H9 (cell line): ENCODE results near the gene TRMT6. TPM values are rescaled to one million over a fixed set of nuclear protein-coding genes. Genes with fewer than 3 reads are reported as not detected.

ENCODE experiments used
- DNase-seq: peaks from one replicate; pipeline ENCODE4 v3.0.0-alpha.2; 2017
- H2AFZ ChIP-seq: one replicate; pipeline ENCODE4 v1.6.1; 2013; ENCODE audit warnings: mild to moderate bottlenecking, low read length, control low read depth, moderate library complexity
- H2AK5ac ChIP-seq: 2 replicates; pipeline ENCODE4 v1.6.1; 2013; ENCODE audit warnings: low read length, control low read depth, mixed read lengths; ENCODE audit not compliant: insufficient read length
- H2BK120ac ChIP-seq: one replicate; pipeline ENCODE4 v1.6.1; 2013; ENCODE audit warnings: low read depth, mild to moderate bottlenecking, low read length, control low read depth, inconsistent platforms; ENCODE audit not compliant: poor library complexity, severe bottlenecking
- H2BK12ac ChIP-seq: 2 replicates; pipeline ENCODE4 v1.6.1; 2013; ENCODE audit warnings: low read length, control low read depth, mixed read lengths, low read depth; ENCODE audit not compliant: insufficient read length
- H2BK15ac ChIP-seq: 2 replicates; pipeline ENCODE4 v1.6.1; 2013; ENCODE audit warnings: low read depth, low read length, control low read depth
- H2BK20ac ChIP-seq: one replicate; pipeline ENCODE4 v1.6.1; 2013; ENCODE audit warnings: low read depth, mild to moderate bottlenecking, low read length, control low read depth, inconsistent platforms; ENCODE audit not compliant: poor library complexity, severe bottlenecking
- H2BK5ac ChIP-seq: 2 replicates; pipeline ENCODE4 v1.6.1; 2013; ENCODE audit warnings: low read length, control low read depth, mixed read lengths; ENCODE audit not compliant: insufficient read length
- H3K14ac ChIP-seq: 2 replicates; pipeline ENCODE4 v1.6.1; 2013; ENCODE audit warnings: low read length, control low read depth; ENCODE audit not compliant: insufficient read depth
- H3K18ac ChIP-seq: 2 replicates; pipeline ENCODE4 v1.6.1; 2013; ENCODE audit warnings: low read depth, mild to moderate bottlenecking, mixed read lengths, low read length, control low read depth; ENCODE audit not compliant: insufficient read length
- H3K23ac ChIP-seq: 2 replicates; pipeline ENCODE4 v1.6.1; 2013; ENCODE audit warnings: low read length, control low read depth, mixed read lengths, low read depth; ENCODE audit not compliant: insufficient read length
- H3K23me2 ChIP-seq: 2 replicates; pipeline ENCODE4 v1.6.1; 2013; ENCODE audit warnings: low read depth, mild to moderate bottlenecking, mixed read lengths, low read length, control low read depth; ENCODE audit not compliant: insufficient read length, poor library complexity, severe bottlenecking
- H3K27ac ChIP-seq: 2 replicates; pipeline ENCODE4 v1.5.1; 2013; ENCODE audit warnings: low read length, control low read depth, mixed read lengths, low read depth; ENCODE audit not compliant: insufficient read length
- H3K27me3 ChIP-seq: 2 replicates; pipeline ENCODE4 v1.6.1; 2013; ENCODE audit warnings: low read length, control low read depth, inconsistent platforms; ENCODE audit not compliant: insufficient read depth
- H3K4ac ChIP-seq: 2 replicates; pipeline ENCODE4 v1.6.1; 2013; ENCODE audit warnings: low read depth, mild to moderate bottlenecking, control low read depth, inconsistent platforms, low read length, moderate library complexity
- H3K4me1 ChIP-seq: 2 replicates; pipeline ENCODE4 v1.6.1; 2013; ENCODE audit warnings: low read length, control low read depth, inconsistent platforms; ENCODE audit not compliant: insufficient read depth
- H3K4me2 ChIP-seq: 2 replicates; pipeline ENCODE4 v1.6.1; 2013; ENCODE audit warnings: low read length, control low read depth, mixed read lengths; ENCODE audit not compliant: insufficient read length, insufficient read depth
- H3K56ac ChIP-seq: 2 replicates; pipeline ENCODE4 v1.6.1; 2013; ENCODE audit warnings: low read depth, mild to moderate bottlenecking, mixed read lengths, low read length, control low read depth; ENCODE audit not compliant: insufficient read length
- H3K79me1 ChIP-seq: 2 replicates; pipeline ENCODE4 v1.6.1; 2013; ENCODE audit warnings: low read depth, mild to moderate bottlenecking, moderate library complexity, low read length, control low read depth, inconsistent platforms; ENCODE audit not compliant: insufficient read depth, poor library complexity, severe bottlenecking
- H3K79me2 ChIP-seq: 2 replicates; pipeline ENCODE4 v1.6.1; 2013; ENCODE audit warnings: low read length, control low read depth, inconsistent platforms; ENCODE audit not compliant: insufficient read depth
- H3K9ac ChIP-seq: 2 replicates; pipeline ENCODE4 v1.6.1; 2013; ENCODE audit warnings: low read length, control low read depth, mixed read lengths; ENCODE audit not compliant: insufficient read length; ENCODE audit errors: extremely low read depth
- H3K9me3 ChIP-seq: one replicate; pipeline ENCODE4 v1.6.1; 2013; ENCODE audit warnings: low read depth, low read length, inconsistent platforms; ENCODE audit not compliant: control insufficient read depth
- H3T11ph ChIP-seq: one replicate; pipeline ENCODE4 v1.6.1; 2013; ENCODE audit warnings: mild to moderate bottlenecking, low read length, control low read depth, inconsistent platforms
- H4K20me1 ChIP-seq: one replicate; pipeline ENCODE4 v1.6.1; 2013; ENCODE audit not compliant: control insufficient read depth, insufficient read length, insufficient read depth
- H4K5ac ChIP-seq: 2 replicates; pipeline ENCODE4 v1.6.1; 2013; ENCODE audit warnings: low read depth, mild to moderate bottlenecking, mixed read lengths, low read length, control low read depth; ENCODE audit not compliant: insufficient read length
- H4K8ac ChIP-seq: replicated peaks from 2 replicates; pipeline ENCODE4 v1.6.1; 2013; ENCODE audit warnings: low read length, control low read depth, mixed read lengths, low read depth; ENCODE audit not compliant: insufficient read length
- H4K91ac ChIP-seq: 2 replicates; pipeline ENCODE4 v1.6.1; 2013; ENCODE audit warnings: low read depth, mild to moderate bottlenecking, moderate library complexity, mixed read lengths, low read length, control low read depth; ENCODE audit not compliant: insufficient read length
- H3K27ac Mint-ChIP-seq, 3 experiments: 2 replicates in 2 of 3; 3 replicates in 1 of 3; pipeline ENCODE4 v1.8.0; 2020 to 2021; ENCODE audit warnings: mixed read lengths in 3 of 3, mild to moderate bottlenecking in 1 of 3, moderate library complexity in 1 of 3
- H3K27me3 Mint-ChIP-seq: 2 replicates; pipeline ENCODE4 v1.8.0; 2021; ENCODE audit warnings: low read depth, mild to moderate bottlenecking, moderate library complexity, mixed read lengths
- H3K36me3 Mint-ChIP-seq, 3 experiments: 2 replicates in 2 of 3; 3 replicates in 1 of 3; pipeline ENCODE4 v1.8.0; 2020 to 2021; ENCODE audit warnings: low read depth in 3 of 3, mixed read lengths in 3 of 3; ENCODE audit not compliant: insufficient read depth in 1 of 3
- H3K4me1 Mint-ChIP-seq, 2 experiments: 2 replicates each; pipeline ENCODE4 v1.8.0; 2020; ENCODE audit warnings: mixed read lengths in 2 of 2
- H3K4me3 Mint-ChIP-seq, 2 experiments: 2 replicates in 1 of 2; 3 replicates in 1 of 2; pipeline ENCODE4 v1.8.0; 2020 to 2021; ENCODE audit warnings: mild to moderate bottlenecking in 2 of 2, mixed read lengths in 2 of 2, moderate library complexity in 1 of 2
- H3K9me3 Mint-ChIP-seq, 2 experiments: 2 replicates in 1 of 2; 3 replicates in 1 of 2; pipeline ENCODE4 v1.8.0; 2020; ENCODE audit warnings: mild to moderate bottlenecking in 2 of 2, mixed read lengths in 2 of 2, moderate library complexity in 1 of 2
- WGBS: extraction: QIAGEN DNeasy Blood & Tissue Kit; methylation state at CpG from one replicate; pipeline ENCODE4 v1.1.7; 2013; ENCODE audit warnings: missing lambda C conversion rate, low lambda C conversion rate, mixed read lengths; ENCODE audit not compliant: insufficient read length; ENCODE audit errors: extremely low coverage; 5-methylcytosine and 5-hydroxymethylcytosine counted together
- total RNA-seq: library from RNA; stranded (reverse); gene quantifications from 2 replicates; pipeline ENCODE4 v1.2.1, GENCODE V29; 2021
- TF ChIP-seq, protein P1 (sequence below): fragments of 200-600 bp; sonication (generic); conservative IDR thresholded peaks from 3 replicates; pipeline ENCODE4 v1.8.0; 2021; ENCODE audit warnings: antibody characterized with exemption, mild to moderate bottlenecking

TRMT6 gene
- total RNA-seq, 1 experiment from 2014 or later: 34.4 TPM

DNA sequence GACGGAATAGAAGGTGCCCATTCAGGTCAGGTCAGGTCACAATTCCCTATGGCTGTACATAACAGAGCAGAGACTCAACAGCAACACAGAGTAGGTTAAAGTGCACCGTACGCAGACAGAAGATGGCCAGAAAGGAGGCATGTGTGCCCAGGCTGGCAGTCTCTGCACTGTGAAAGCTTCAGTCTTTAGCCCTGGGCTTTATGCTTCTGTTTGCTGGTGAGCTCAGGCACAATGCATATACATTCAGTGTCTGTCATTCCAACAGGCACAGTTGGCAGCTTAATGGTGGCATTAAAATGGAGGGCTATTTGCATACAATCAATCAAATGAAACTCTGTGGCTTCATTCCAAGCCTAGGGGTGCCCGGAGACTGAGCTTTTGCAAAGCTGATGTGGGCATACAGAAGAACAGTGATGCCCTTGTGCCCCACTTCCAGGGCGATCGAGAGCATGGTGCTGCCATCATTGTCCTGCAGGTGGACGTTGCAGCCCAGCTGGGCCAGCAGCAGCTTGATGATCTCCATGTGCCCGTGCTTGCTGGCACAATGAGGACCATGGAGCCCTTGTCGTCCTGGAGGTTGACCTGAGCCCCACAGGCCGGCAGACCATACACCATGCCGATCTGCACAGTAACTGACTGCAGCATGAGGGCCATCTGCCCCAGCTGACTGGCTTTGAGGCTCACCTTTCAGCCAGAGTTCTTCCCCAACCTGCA is 22.4 kb downstream of the TRMT6 start:
- H4K8ac ChIP-seq: no peak overlapping the region
- Mint-ChIP-seq H3K4me1 (peaks cover 4 to 5% of the 10 kb centered on the region in 2 experiments; a peak in 2 of 4 replicates), H3K27me3 (peaks cover 23% of the 10 kb centered on the region), H3K36me3 (no peaks in the 10 kb centered on the region), H3K4me3 (no peak overlapping the region), H3K27ac (no peak overlapping the region), H3K9me3 (no peaks in the 10 kb centered on the region)
- H3K14ac ChIP-seq: no peak overlapping the region
- H3K4me1 ChIP-seq: no peaks in the 10 kb centered on the region
- no peak overlapping the region for H2BK15ac ChIP-seq
- H4K91ac ChIP-seq: no peak overlapping the region
- H3K18ac ChIP-seq: no peak overlapping the region
- no peak overlapping the region for H3K27ac ChIP-seq
- WGBS: no CpG with 5 or more reads among the region's 11 CpGs
- H3K4ac ChIP-seq: no peak overlapping the region
- no peak overlapping the region for H2BK120ac ChIP-seq
- H3K23me2 ChIP-seq: no peaks in the 10 kb centered on the region
- no peak overlapping the region for H4K5ac ChIP-seq
- H2AFZ ChIP-seq: no peak overlapping the region
- H2BK5ac ChIP-seq: no peak overlapping the region
- no peak overlapping the region for H2BK20ac ChIP-seq
- no peak for DNase-seq
- H3K9me3 ChIP-seq: no peaks in the 10 kb centered on the region
- H3K4me2 ChIP-seq: no peak overlapping the region
- no peak overlapping the region for H3T11ph ChIP-seq
- H2AK5ac ChIP-seq: no peak overlapping the region
- H3K9ac ChIP-seq: no peak overlapping the region
- no peaks in the 10 kb centered on the region for H3K27me3 ChIP-seq
- H3K23ac ChIP-seq: no peak overlapping the region
- no peaks in the 10 kb centered on the region for H3K79me2 ChIP-seq
- H4K20me1 ChIP-seq: no peaks in the 10 kb centered on the region
- H3K56ac ChIP-seq: no peak overlapping the region
- TF ChIP-seq, protein P1, sequence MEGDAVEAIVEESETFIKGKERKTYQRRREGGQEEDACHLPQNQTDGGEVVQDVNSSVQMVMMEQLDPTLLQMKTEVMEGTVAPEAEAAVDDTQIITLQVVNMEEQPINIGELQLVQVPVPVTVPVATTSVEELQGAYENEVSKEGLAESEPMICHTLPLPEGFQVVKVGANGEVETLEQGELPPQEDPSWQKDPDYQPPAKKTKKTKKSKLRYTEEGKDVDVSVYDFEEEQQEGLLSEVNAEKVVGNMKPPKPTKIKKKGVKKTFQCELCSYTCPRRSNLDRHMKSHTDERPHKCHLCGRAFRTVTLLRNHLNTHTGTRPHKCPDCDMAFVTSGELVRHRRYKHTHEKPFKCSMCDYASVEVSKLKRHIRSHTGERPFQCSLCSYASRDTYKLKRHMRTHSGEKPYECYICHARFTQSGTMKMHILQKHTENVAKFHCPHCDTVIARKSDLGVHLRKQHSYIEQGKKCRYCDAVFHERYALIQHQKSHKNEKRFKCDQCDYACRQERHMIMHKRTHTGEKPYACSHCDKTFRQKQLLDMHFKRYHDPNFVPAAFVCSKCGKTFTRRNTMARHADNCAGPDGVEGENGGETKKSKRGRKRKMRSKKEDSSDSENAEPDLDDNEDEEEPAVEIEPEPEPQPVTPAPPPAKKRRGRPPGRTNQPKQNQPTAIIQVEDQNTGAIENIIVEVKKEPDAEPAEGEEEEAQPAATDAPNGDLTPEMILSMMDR: 0 out of 3 replicates have a peak, but pooled peaks have one; percentile 14
- H3K79me1 ChIP-seq: no peaks in the 10 kb centered on the region
- no peak overlapping the region for H2BK12ac ChIP-seq
